Trophoblast cell (in vitro differentiated cells and primary cell): Measurements from ENCODE around the gene DMGDH. TPM values are rescaled to one million over a fixed set of nuclear protein-coding genes. Genes with fewer than 3 reads are reported as not detected.

Experiments
- DNase-seq, 2 donors: peaks; one replicate each; pipeline ENCODE4 v3.0.0-alpha.2; 2016
- H2AFZ ChIP-seq: 2 replicates; pipeline ENCODE4 v1.6.1; 2013; ENCODE audit warnings: low read length, moderate library complexity, mild to moderate bottlenecking; ENCODE audit not compliant: insufficient read depth, poor library complexity
- H2AK5ac ChIP-seq: 2 replicates; pipeline ENCODE4 v1.6.1; 2013; ENCODE audit warnings: mild to moderate bottlenecking, low read length
- H2BK120ac ChIP-seq: 2 replicates; pipeline ENCODE4 v1.6.1; 2013; ENCODE audit warnings: low read length, mild to moderate bottlenecking, moderate library complexity; ENCODE audit not compliant: insufficient read depth, poor library complexity
- H2BK12ac ChIP-seq: 2 replicates; pipeline ENCODE4 v1.6.1; 2013; ENCODE audit warnings: mild to moderate bottlenecking, low read length, moderate library complexity
- H2BK5ac ChIP-seq: 2 replicates; pipeline ENCODE4 v1.6.1; 2013; ENCODE audit warnings: low read length, low read depth, moderate library complexity, mild to moderate bottlenecking; ENCODE audit not compliant: poor library complexity
- H3K14ac ChIP-seq: 2 replicates; pipeline ENCODE4 v1.6.1; 2013; ENCODE audit warnings: mild to moderate bottlenecking, low read length
- H3K18ac ChIP-seq: 2 replicates; pipeline ENCODE4 v1.6.1; 2013; ENCODE audit warnings: mild to moderate bottlenecking, low read length
- H3K23ac ChIP-seq: 2 replicates; pipeline ENCODE4 v1.6.1; 2013; ENCODE audit warnings: low read length
- H3K27ac ChIP-seq: 2 replicates; pipeline ENCODE4 v1.5.1; 2013; ENCODE audit warnings: low read depth, mild to moderate bottlenecking, inconsistent platforms, low read length, moderate library complexity
- H3K27me3 ChIP-seq: 2 replicates; pipeline ENCODE4 v1.6.1; 2013; ENCODE audit warnings: inconsistent platforms, mild to moderate bottlenecking, low read length, moderate library complexity; ENCODE audit not compliant: insufficient read depth
- H3K36me3 ChIP-seq, 2 experiments: 1 replicate in 1 of 2; 2 replicates in 1 of 2; pipeline ENCODE4 v1.6.1; 2013; ENCODE audit warnings: low read length in 2 of 2, mild to moderate bottlenecking in 2 of 2, moderate library complexity in 1 of 2; ENCODE audit not compliant: insufficient read depth in 2 of 2, control insufficient read depth in 1 of 2
- H3K4ac ChIP-seq: 2 replicates; pipeline ENCODE4 v1.6.1; 2013; ENCODE audit warnings: low read depth, mild to moderate bottlenecking, low read length, moderate library complexity
- H3K4me1 ChIP-seq, 2 experiments: 1 replicate in 1 of 2; 2 replicates in 1 of 2; pipeline ENCODE4 v1.6.1; 2013; ENCODE audit warnings: low read length in 2 of 2, mild to moderate bottlenecking in 2 of 2, moderate library complexity in 1 of 2; ENCODE audit not compliant: insufficient read depth in 2 of 2, control insufficient read depth in 1 of 2
- H3K4me2 ChIP-seq: 2 replicates; pipeline ENCODE4 v1.6.1; 2013; ENCODE audit warnings: inconsistent platforms, mild to moderate bottlenecking, low read length, moderate library complexity
- H3K4me3 ChIP-seq: 2 replicates; pipeline ENCODE4 v1.5.1; 2013; ENCODE audit warnings: mild to moderate bottlenecking, low read depth, low read length, inconsistent platforms
- H3K79me1 ChIP-seq: one replicate; pipeline ENCODE4 v1.6.1; 2013; ENCODE audit warnings: low read length
- H3K79me2 ChIP-seq: 2 replicates; pipeline ENCODE4 v1.6.1; 2013; ENCODE audit warnings: low read length, mild to moderate bottlenecking; ENCODE audit not compliant: control insufficient read depth, insufficient read depth, poor library complexity
- H3K9ac ChIP-seq: 2 replicates; pipeline ENCODE4 v1.6.1; 2013; ENCODE audit warnings: mild to moderate bottlenecking, low read length
- H3K9me3 ChIP-seq: 2 replicates; pipeline ENCODE4 v1.6.1; 2013; ENCODE audit warnings: low read depth, mild to moderate bottlenecking, control low read depth, inconsistent platforms, low read length; ENCODE audit not compliant: insufficient read depth
- H4K12ac ChIP-seq: 2 replicates; pipeline ENCODE4 v1.6.1; 2013; ENCODE audit warnings: low read depth, mild to moderate bottlenecking, low read length, moderate library complexity
- H4K8ac ChIP-seq: 2 replicates; pipeline ENCODE4 v1.6.1; 2013; ENCODE audit warnings: low read depth, mild to moderate bottlenecking, low read length, moderate library complexity
- H4K91ac ChIP-seq: one replicate; pipeline ENCODE4 v1.6.1; 2013; ENCODE audit warnings: low read depth, mild to moderate bottlenecking, low read length, moderate library complexity
- WGBS: extraction: QIAGEN DNeasy Blood & Tissue Kit; methylation state at CpG from one replicate; pipeline ENCODE4 v1.1.7; 2013; ENCODE audit warnings: missing lambda C conversion rate; ENCODE audit not compliant: insufficient read length, insufficient coverage; ENCODE audit errors: extremely low coverage; 5-methylcytosine and 5-hydroxymethylcytosine counted together
- polyA plus RNA-seq: library from polyadenylated mRNA; stranded (reverse); fragments of 200-250 nt; gene quantifications from 2 replicates; pipeline ENCODE4 v1.2.3, GENCODE V29; 2013

The DMGDH gene
- 0.21 and 0.22 TPM in 2 replicates for polyA plus RNA-seq

DNA sequence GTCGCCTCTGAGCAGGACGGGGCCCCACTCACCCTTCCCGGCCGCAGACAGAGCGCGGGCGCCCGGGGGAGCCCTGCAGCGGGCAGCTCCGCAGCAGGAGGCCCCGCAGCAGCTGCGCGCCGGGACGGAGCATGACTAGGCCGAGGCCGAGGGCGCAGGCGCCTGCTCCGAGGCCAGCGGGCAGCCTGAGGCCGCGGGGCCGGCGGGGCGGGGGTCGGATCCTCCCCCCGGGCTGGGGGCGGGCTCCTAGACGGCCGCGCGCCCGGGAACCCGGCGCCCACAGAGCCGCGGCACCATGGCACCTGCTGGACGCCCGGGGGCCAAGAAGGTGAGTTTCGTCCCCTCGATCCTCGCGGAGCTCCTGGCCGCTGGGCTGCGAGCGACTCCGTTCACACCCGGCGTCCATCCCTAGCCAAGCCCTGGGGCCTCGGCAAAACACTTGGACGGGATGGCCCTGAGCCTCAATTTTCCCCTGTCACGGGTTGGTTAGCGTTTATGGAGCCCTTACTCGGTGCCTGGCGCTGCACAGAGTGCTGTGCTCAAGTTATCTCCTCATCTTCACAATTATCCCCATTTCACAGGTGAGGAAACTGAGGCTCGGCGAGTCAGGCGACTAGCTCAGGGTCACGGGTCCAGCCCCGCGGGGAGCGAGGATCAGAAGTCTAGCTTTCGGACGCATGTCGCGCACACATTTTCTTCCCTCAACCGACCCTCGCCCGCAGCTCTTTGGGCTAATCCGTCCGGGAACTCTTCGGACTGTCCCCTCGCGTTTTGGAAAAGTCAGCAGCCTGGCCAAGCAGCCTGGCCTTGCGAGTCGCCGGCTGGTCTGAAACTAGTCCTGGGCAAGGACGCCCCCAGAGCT, at the start of gene DMGDH, which contains the start of gene BHMT2:
DMGDH (minus strand) TSS at position 187 of the 862 bp plus-strand sequence; CDS start at position 133, 54 bp downstream.
BHMT2 (plus strand) TSS at position 280 of the 862 bp plus-strand sequence; CDS start at position 296, 16 bp downstream.
- H3K14ac ChIP-seq = no peak within 1 kb of the TSS
- no peaks in the 10 kb centered on the region for H3K79me2 ChIP-seq
- H3K79me1 ChIP-seq = no peaks in the 10 kb centered on the region
- H3K4me3 ChIP-seq = no peak within 1 kb of the TSS
- H3K27ac ChIP-seq = no peak within 1 kb of the TSS
- no CpG with 5 or more reads among the region's 79 CpGs for WGBS
- no peaks in the 10 kb centered on the region for H3K36me3 ChIP-seq
- H2BK120ac ChIP-seq = no peak within 1 kb of the TSS
- H3K4me2 ChIP-seq = no peak within 1 kb of the TSS
- no peak within 1 kb of the TSS for H2BK12ac ChIP-seq
- H4K8ac ChIP-seq = no peak within 1 kb of the TSS
- no peak within 1 kb of the TSS for H3K9ac ChIP-seq
- no peak within 1 kb of the TSS for H3K23ac ChIP-seq
- H2AK5ac ChIP-seq = no peak within 1 kb of the TSS
- H3K9me3 ChIP-seq = peaks cover 4% of the 10 kb centered on the region
- DNase-seq = peak in 1 of 2 donors; percentile 38
- H2AFZ ChIP-seq = no peak within 1 kb of the TSS
- H3K4ac ChIP-seq = no peak within 1 kb of the TSS
- H4K12ac ChIP-seq = no peak within 1 kb of the TSS
- no peak within 1 kb of the TSS for H4K91ac ChIP-seq
- H3K4me1 ChIP-seq = no peaks in the 10 kb centered on the region
- no peak within 1 kb of the TSS for H3K18ac ChIP-seq
- no peak within 1 kb of the TSS for H2BK5ac ChIP-seq
- H3K27me3 ChIP-seq = no peaks in the 10 kb centered on the region

GRCh38 chr5:79112703-79113058, 43.2 kb upstream of the DMGDH start:
- Histone ChIP-seq H4K91ac (no peak overlapping the region), H2BK120ac (no peak overlapping the region), H2AFZ (no peak overlapping the region), H3K9ac (peak overlapping the region; percentile 14), H3K36me3 (no peaks in the 10 kb centered on the region), H3K79me1 (no peaks in the 10 kb centered on the region), H2AK5ac (no peak overlapping the region), H2BK5ac (no peak overlapping the region), H3K79me2 (no peaks in the 10 kb centered on the region), H3K4me3 (no peak overlapping the region), H2BK12ac (no peak overlapping the region), H4K12ac (no peak overlapping the region), H3K18ac (no peak overlapping the region), H4K8ac (no peak overlapping the region), H3K14ac (no peak overlapping the region), H3K9me3 (peaks cover 5% of the 10 kb centered on the region), H3K4me1 (peaks cover 0 to 6% of the 10 kb centered on the region in 2 experiments), H3K27me3 (peaks cover 21% of the 10 kb centered on the region), H3K4me2 (no peak overlapping the region), H3K27ac (no peak overlapping the region), H3K23ac (no peak overlapping the region), H3K4ac (no peak overlapping the region)
- no peak for DNase-seq
- no CpG with 5 or more reads among the region's 5 CpGs for WGBS

DNA sequence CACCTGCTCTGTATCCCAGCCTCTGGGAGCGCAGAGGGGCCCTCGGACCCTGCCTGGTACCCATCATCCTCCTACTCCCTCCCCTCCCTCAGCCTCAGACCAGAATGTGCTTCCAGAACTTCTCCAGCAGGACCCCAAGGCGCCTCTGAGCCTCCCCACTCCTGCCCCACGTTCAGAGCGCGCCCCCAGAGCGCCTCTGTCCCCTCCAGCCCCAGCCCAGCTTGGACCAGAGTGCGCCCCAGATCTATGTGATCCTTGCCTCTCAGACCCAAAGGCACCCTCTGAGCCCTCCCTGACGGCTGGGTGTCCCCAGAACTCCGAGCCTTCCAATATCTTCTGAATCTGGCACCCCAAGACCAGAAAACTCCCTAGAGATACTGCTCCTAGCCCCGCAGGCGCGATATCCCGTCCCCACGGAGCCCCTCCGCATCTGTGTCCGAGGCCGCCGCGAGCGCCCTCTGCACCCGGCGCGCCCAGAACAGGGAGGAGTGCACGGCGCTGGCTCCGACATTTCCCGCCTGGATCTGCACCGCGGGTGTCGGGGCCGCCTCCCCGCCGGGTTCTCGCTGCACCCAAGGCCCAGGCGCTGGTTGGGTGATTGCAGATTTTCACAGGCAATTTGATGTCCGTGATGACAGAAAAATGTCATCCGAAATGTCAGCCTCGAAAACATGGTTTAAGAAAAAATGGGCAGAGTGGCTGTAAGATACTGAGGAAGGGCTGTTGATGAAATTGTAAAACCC, 42.7 kb upstream of the DMGDH start:
- no peak overlapping the region for H3K9ac ChIP-seq
- DNase-seq = no peak
- H4K12ac ChIP-seq = no peak overlapping the region
- WGBS = no CpG with 5 or more reads among the region's 39 CpGs
- no peaks in the 10 kb centered on the region for H3K79me1 ChIP-seq
- H2AFZ ChIP-seq = no peak overlapping the region
- H4K91ac ChIP-seq = no peak overlapping the region
- no peak overlapping the region for H2AK5ac ChIP-seq
- no peak overlapping the region for H3K27ac ChIP-seq
- no peak overlapping the region for H2BK5ac ChIP-seq
- H3K14ac ChIP-seq = no peak overlapping the region
- H2BK12ac ChIP-seq = no peak overlapping the region
- H3K79me2 ChIP-seq = no peaks in the 10 kb centered on the region
- H3K4me1 ChIP-seq = peaks cover 0 to 6% of the 10 kb centered on the region in 2 experiments
- peaks cover 21% of the 10 kb centered on the region for H3K27me3 ChIP-seq
- no peak overlapping the region for H3K4ac ChIP-seq
- no peak overlapping the region for H3K18ac ChIP-seq
- H3K9me3 ChIP-seq = peaks cover 5% of the 10 kb centered on the region
- no peak overlapping the region for H3K4me3 ChIP-seq
- peak overlapping the region; percentile 42 for H3K4me2 ChIP-seq
- no peak overlapping the region for H3K23ac ChIP-seq
- H4K8ac ChIP-seq = no peak overlapping the region
- H2BK120ac ChIP-seq = no peak overlapping the region
- H3K36me3 ChIP-seq = no peaks in the 10 kb centered on the region

DNA sequence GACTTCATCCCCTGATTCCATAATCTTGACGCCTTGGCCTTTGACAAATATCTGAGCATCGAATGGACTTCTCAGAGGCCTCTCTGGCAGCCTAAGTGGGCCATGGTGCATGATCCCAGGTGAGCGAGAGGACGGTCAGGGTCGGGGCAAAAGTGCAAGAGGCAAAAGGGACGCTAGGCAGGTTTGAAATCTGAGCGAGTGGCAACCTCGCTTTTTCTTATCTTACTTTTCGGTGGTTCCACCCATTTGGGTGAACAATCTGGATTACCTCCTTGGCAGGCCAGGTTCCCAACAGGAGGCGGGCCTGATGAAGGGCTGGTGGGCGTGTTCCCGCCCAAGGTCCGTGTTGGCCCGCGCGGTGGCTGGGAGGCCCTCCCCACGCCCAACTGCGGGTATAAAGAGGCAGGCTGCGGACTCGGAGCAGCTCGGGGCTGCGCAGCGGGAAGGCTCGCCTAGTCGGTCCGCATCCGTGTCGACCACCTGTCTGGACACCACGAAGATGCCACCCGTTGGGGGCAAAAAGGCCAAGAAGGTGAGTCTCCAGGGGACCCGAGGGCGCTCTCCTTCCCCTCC, 42.0 kb upstream of the DMGDH start, which contains the start of gene BHMT:
BHMT (plus strand) TSS at position 423 of the 573 bp plus-strand sequence; CDS start at position 500, 77 bp downstream.
- no CpG with 5 or more reads among the region's 32 CpGs for WGBS
- Histone ChIP-seq H4K91ac (no peak within 1 kb of the TSS), H3K27me3 (peaks cover 21% of the 10 kb centered on the region), H2AK5ac (no peak within 1 kb of the TSS), H3K27ac (no peak within 1 kb of the TSS), H3K4me2 (peak within 1 kb of the TSS; percentile 42), H2BK12ac (no peak within 1 kb of the TSS), H3K79me1 (no peaks in the 10 kb centered on the region), H3K4me1 (peaks cover 0 to 6% of the 10 kb centered on the region in 2 experiments), H3K79me2 (no peaks in the 10 kb centered on the region), H4K8ac (no peak within 1 kb of the TSS), H2AFZ (no peak within 1 kb of the TSS), H3K9me3 (peaks cover 5% of the 10 kb centered on the region), H2BK5ac (no peak within 1 kb of the TSS), H3K36me3 (no peaks in the 10 kb centered on the region), H3K23ac (no peak within 1 kb of the TSS), H3K14ac (no peak within 1 kb of the TSS), H2BK120ac (no peak within 1 kb of the TSS), H3K18ac (no peak within 1 kb of the TSS), H3K4ac (no peak within 1 kb of the TSS), H3K4me3 (no peak within 1 kb of the TSS), H3K9ac (no peak within 1 kb of the TSS), H4K12ac (no peak within 1 kb of the TSS)
- peak in 1 of 2 donors; percentile 32 for DNase-seq
